Endothelial cell of umbilical vein (primary cell): ENCODE results near the gene OR2Z1. TPM values are rescaled to one million over a fixed set of nuclear protein-coding genes. Genes with fewer than 3 reads are reported as not detected.

Experiments
- BruUV-seq: library from RNA; stranded (reverse); fragments of 400-500 nt; replicated peaks from 2 replicates; lab custom pipeline; 2021; lab: Mats Ljungman, UMichigan
- CTCF ChIA-PET: fragments of 300-600, 350-600 bp; sonication (Branson Sonifier 250); formaldehyde crosslinking; loops from one replicate; lab custom pipeline; 2021; ENCODE audit warnings: antibody characterized with exemption, inconsistent platforms; lab: Charles Lee
- POLR2A ChIA-PET: fragments of 300-600, 350-600 bp; sonication (Branson Sonifier 250); formaldehyde crosslinking; loops from one replicate; lab custom pipeline; 2021; ENCODE audit warnings: antibody characterized with exemption, inconsistent platforms; lab: Charles Lee
- DNase-seq: peaks from one replicate; pipeline ENCODE4 v3.0.0-alpha.2; 2011; ENCODE audit warnings: low read depth, low spot score
- FAIRE-seq: peaks from 2 replicates; lab custom pipeline; 2011; peaks lifted over from hg19 to GRCh38; lab: Jason Lieb, UNC
- H2AFZ ChIP-seq: 2 replicates; pipeline ENCODE4 v1.6.0; 2012; ENCODE audit warnings: low read depth, low read length, control low read depth, inconsistent platforms
- H3K27ac ChIP-seq: 2 replicates; pipeline ENCODE4 v1.5.1; 2011; ENCODE audit warnings: low read depth, mild to moderate bottlenecking, control low read depth, low read length, moderate library complexity; ENCODE audit not compliant: insufficient read depth
- H3K27me3 ChIP-seq, 2 experiments: 2 replicates each; pipeline versions ENCODE4 v1.6.0 to v1.6.1; 2011; ENCODE audit warnings: low read length in 2 of 2, mixed read lengths in 1 of 2; ENCODE audit not compliant: control insufficient read depth in 2 of 2, insufficient read depth in 2 of 2
- H3K36me3 ChIP-seq, 2 experiments: 2 replicates in 1 of 2; 3 replicates in 1 of 2; pipeline ENCODE4 v1.5.1; 2011; ENCODE audit warnings: low read length in 2 of 2, mild to moderate bottlenecking in 1 of 2, moderate library complexity in 1 of 2; ENCODE audit not compliant: control insufficient read depth in 2 of 2, insufficient read depth in 2 of 2; ENCODE audit errors: extremely low read depth in 1 of 2
- H3K4me1 ChIP-seq: 3 replicates; pipeline ENCODE4 v1.5.1; 2011; ENCODE audit warnings: mild to moderate bottlenecking, low read length; ENCODE audit not compliant: control insufficient read depth, insufficient read depth; ENCODE audit errors: extremely low read depth
- H3K4me2 ChIP-seq: 2 replicates; pipeline ENCODE4 v1.6.1; 2011; ENCODE audit warnings: low read length, control low read depth, mixed read lengths; ENCODE audit not compliant: insufficient read depth
- H3K4me3 ChIP-seq, 3 experiments: fragments of 200-600 bp in 1 of 3; sonication (generic), shearing (Covaris generic) in 1 of 3; replicated peaks in 1 of 3; 2 replicates each; pipeline ENCODE4 v1.5.1; 2011 to 2016; ENCODE audit warnings: control low read depth in 3 of 3, low read length in 3 of 3, mild to moderate bottlenecking in 2 of 3, inconsistent platforms in 1 of 3, low read depth in 1 of 3, moderate library complexity in 1 of 3; ENCODE audit not compliant: insufficient read depth in 1 of 3
- H3K79me2 ChIP-seq: 2 replicates; pipeline ENCODE4 v1.6.0; 2012; ENCODE audit warnings: low read length, inconsistent platforms; ENCODE audit not compliant: control insufficient read depth, insufficient read depth
- H3K9ac ChIP-seq: replicated peaks from 2 replicates; pipeline ENCODE3; 2011; ENCODE audit warnings: low read length, control low read depth; ENCODE audit not compliant: insufficient read depth; ENCODE audit errors: extremely low read depth
- H3K9me1 ChIP-seq: replicated peaks from 3 replicates; pipeline ENCODE4 v1.6.0; 2011; ENCODE audit warnings: mild to moderate bottlenecking, low read length; ENCODE audit not compliant: control insufficient read depth, insufficient read depth; ENCODE audit errors: extremely low read depth
- H3K9me3 ChIP-seq: replicated peaks from 2 replicates; pipeline ENCODE4 v1.5.1; 2012; ENCODE audit warnings: low read length, inconsistent platforms; ENCODE audit not compliant: control insufficient read depth, insufficient read depth
- H4K20me1 ChIP-seq: replicated peaks from 2 replicates; pipeline ENCODE3; 2011; ENCODE audit warnings: mild to moderate bottlenecking, low read length; ENCODE audit not compliant: control insufficient read depth, insufficient read depth; ENCODE audit errors: extremely low read depth
- CTCF ChIP-seq, 2 donors: IDR thresholded peaks; 1 replicate in 1 of 2; 2 replicates in 1 of 2; pipeline ENCODE4 v1.5.1; 2011; ENCODE audit warnings: low read length in 2 of 2, mild to moderate bottlenecking in 2 of 2, moderate library complexity in 2 of 2, control low read depth in 1 of 2, inconsistent platforms in 1 of 2, low read depth in 1 of 2; ENCODE audit not compliant: insufficient read depth in 1 of 2; ENCODE audit errors: extremely low read depth in 1 of 2
- EZH2 ChIP-seq: IDR thresholded peaks from 2 replicates; pipeline ENCODE4 v1.6.1; 2012; ENCODE audit warnings: borderline replicate concordance, low read depth, mild to moderate bottlenecking, moderate library complexity, low read length, inconsistent platforms; ENCODE audit not compliant: severe bottlenecking
- FOS ChIP-seq: IDR thresholded peaks from 2 replicates; pipeline ENCODE4 v1.6.1; 2011; ENCODE audit warnings: mild to moderate bottlenecking, low read length, moderate library complexity, borderline replicate concordance; ENCODE audit not compliant: insufficient read depth
- GATA2 ChIP-seq: IDR thresholded peaks from 2 replicates; pipeline ENCODE4 v1.7.0; 2011; ENCODE audit warnings: low read depth, mild to moderate bottlenecking, moderate library complexity, mixed read lengths, low read length; ENCODE audit not compliant: insufficient read length, insufficient read depth
- JUN ChIP-seq: IDR thresholded peaks from 2 replicates; pipeline ENCODE4 v1.6.1; 2011; ENCODE audit warnings: borderline replicate concordance, low read depth; ENCODE audit not compliant: insufficient read length, insufficient read depth
- MAX ChIP-seq: IDR thresholded peaks from 2 replicates; pipeline ENCODE4 v1.6.1; 2011; ENCODE audit not compliant: insufficient read depth, insufficient read length
- MYC ChIP-seq: IDR thresholded peaks from one replicate; pipeline ENCODE4 v1.6.1; 2011; ENCODE audit warnings: mild to moderate bottlenecking, low read depth, low read length
- POLR2A ChIP-seq: IDR thresholded peaks from 2 replicates; pipeline ENCODE4 v1.6.1; 2012; ENCODE audit warnings: low read depth, mild to moderate bottlenecking, control low read depth, low read length
- POLR2AphosphoS5 ChIP-seq: IDR thresholded peaks from 2 replicates; pipeline ENCODE4 v1.6.1; 2012; ENCODE audit warnings: low read depth, mild to moderate bottlenecking, control low read depth, low read length, moderate library complexity; ENCODE audit not compliant: insufficient read depth
- dilution Hi-C: fragments of 300-500 bp; cut with MboI; formaldehyde crosslinking; loops from one replicate; pipeline ENCODE4 v1.15.0; 2019; ENCODE audit warnings: low sequenced_read_pairs; ENCODE audit not compliant: extremely low pct_ligation_motif_present
- intact Hi-C: fragments of 100-400 bp; cut with micrococcal nuclease; formaldehyde crosslinking; loops from one replicate; pipeline ENCODE4 v1.10.0; 2022
- polyA plus RNA-seq, 4 experiments: library from polyadenylated mRNA; depleted of rRNA in 3 of 4; stranded (reverse) in 3 of 4; unstranded in 1 of 4; fragments of >200 nt; gene quantifications; 2 replicates each; pipeline versions ENCODE4 v1.2.1 to v1.2.3, GENCODE V29; 2011 to 2012; ENCODE audit warnings: missing spikeins in 1 of 4
- total RNA-seq: library from RNA; stranded (reverse); gene quantifications from 2 replicates; pipeline ENCODE4 v1.2.3, GENCODE V29; 2021

Gene OR2Z1
- total and polyA plus RNA-seq, 2 donors (not counting 3 experiments of a cell fraction or from before 2014, with no cell fraction given): not detected

- H3K9ac ChIP-seq: no peak overlapping the region
- H3K27me3 ChIP-seq: no peaks in the 10 kb centered on the region
- no peaks in the 10 kb centered on the region for H3K36me3 ChIP-seq
- FAIRE-seq: no peak
- ChIA-PET POLR2A (no interaction called here), CTCF (no interaction called here)
- H3K27ac ChIP-seq: no peak overlapping the region
- no peaks in the 10 kb centered on the region for H3K9me3 ChIP-seq
- no peaks in the 10 kb centered on the region for H4K20me1 ChIP-seq
- H3K79me2 ChIP-seq: no peaks in the 10 kb centered on the region
- no peak overlapping the region for H2AFZ ChIP-seq
- H3K4me3 ChIP-seq: no peak overlapping the region
- no peak for TF ChIP-seq GATA2
- no peak for TF ChIP-seq MYC
- TF ChIP-seq POLR2A: no peak
- no peak for TF ChIP-seq EZH2
- no peak for TF ChIP-seq MAX
- TF ChIP-seq POLR2AphosphoS5: no peak
- no peak for TF ChIP-seq CTCF (IDR thresholded peaks at IDR 0.05; ENCODE audit: extremely low read depth in 1 of 2, insufficient read depth in 1 of 2, low read depth in 1 of 2, low read length in 2 of 2)
- no peak for TF ChIP-seq FOS
- TF ChIP-seq JUN: no peak
- H3K9me1 ChIP-seq: no peaks in the 10 kb centered on the region
- dilution Hi-C loops: no loop called here
- no TSS peak for BruUV-seq
- no peak overlapping the region for H3K4me2 ChIP-seq
- intact Hi-C loops: no loop called here
- DNase-seq: no peak
- no peaks in the 10 kb centered on the region for H3K4me1 ChIP-seq
Measured at GRCh38 chr19:8682472-8682871, 39.0 kb upstream of the OR2Z1 start.
